GM21528 (cell line): Measurements from ENCODE around the gene ABCC3.

Source experiments
- ATAC-seq: cut with Tn5 transposase; IDR thresholded peaks from one replicate; pipeline ENCODE4 v1.9.1; 2021; ENCODE audit warnings: mild to moderate bottlenecking, moderate library complexity; ENCODE audit not compliant: unreplicated experiment, low FRiP score

The ABCC3 gene

GRCh38 chr17:50728881-50729765, 94.4 kb downstream of the ABCC3 start:
- ATAC-seq, result no peak

- ATAC-seq, result no peak
Observed at GRCh38 chr17:50731575-50732460, 97.1 kb downstream of the ABCC3 start.

DNA sequence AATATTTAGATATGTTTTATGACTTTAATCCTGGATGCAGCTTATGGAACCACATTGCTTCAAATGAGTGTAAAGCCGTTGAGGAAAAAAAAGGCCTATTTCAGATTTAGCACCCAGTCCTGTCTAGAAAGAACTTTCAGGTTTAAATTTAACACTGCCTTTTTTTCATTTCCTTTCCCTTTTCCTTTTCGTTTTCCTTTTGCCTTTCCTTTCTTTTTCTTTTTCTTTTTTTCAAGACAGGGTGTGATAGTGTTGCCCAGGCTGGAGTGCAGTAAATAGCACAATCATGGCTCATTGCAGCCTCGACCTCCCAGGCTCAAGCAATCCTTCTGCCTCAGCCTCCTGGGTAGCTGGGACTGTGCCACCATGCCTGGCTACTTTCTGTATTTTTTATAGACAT, 100.6 kb downstream of the ABCC3 start:
- ATAC-seq, result no peak

DNA sequence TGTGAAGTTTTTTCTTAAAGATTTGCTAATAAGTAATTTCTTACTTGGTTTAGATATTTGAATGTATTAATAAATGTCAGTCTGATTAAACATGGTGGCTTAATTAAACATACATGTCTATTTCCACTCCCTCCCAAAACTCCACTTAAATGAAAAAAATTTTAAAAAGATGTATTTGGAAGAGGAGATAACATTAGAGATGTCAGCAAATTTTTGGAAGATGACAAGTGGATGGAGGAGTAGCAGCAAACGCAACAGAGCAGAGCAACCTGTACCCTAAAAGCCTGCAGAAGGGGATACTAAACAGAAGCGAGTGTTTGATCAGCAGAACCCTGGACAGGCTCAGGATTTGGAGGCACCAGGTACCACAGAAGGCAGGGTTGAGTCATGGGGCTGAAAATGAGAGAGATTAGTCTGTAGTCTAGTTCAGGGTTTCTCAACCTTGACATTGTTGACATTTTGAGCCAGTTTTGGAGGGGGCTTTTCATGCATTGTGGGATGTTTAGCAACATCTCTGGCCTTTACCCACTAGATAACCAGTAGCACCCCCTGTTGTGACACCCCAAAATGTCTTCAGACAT, 102.5 kb downstream of the ABCC3 start:
- ATAC-seq, result no peak

DNA sequence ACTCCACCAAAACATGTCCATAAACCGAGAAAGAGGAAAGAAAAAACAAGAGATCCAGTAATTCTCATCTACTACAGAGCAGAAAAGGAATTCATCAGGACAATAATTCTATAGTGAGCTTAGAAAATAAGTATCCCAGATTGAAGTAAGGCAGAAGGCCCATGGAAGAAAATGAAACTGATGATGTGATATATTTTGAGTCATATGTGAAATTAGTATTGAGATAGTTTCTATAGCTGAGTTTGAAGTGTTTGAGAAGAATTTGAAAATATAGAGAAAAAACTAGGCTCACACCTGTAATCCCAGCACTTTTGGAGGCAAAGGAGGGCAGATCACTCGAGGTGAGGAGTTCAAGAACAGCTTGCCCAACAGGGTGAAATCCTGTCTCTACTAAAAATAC, 104.4 kb downstream of the ABCC3 start:
- no peak for ATAC-seq
